GM12892 (cell line): ENCODE data around the gene TRIO.

Experiments used
- POLR2A ChIP-seq: IDR thresholded peaks from 2 replicates; pipeline ENCODE4 v1.6.1; 2011; ENCODE audit warnings: low read depth, low read length, control low read depth
- POLR2AphosphoS5 ChIP-seq: IDR thresholded peaks from 2 replicates; pipeline ENCODE4 v1.6.1; 2011; ENCODE audit warnings: low read depth, low read length, control low read depth

GRCh38 chr5:14351845-14352712, 208.9 kb downstream of the TRIO start:
- TF ChIP-seq POLR2A (no peak), POLR2AphosphoS5 (no peak)
